Testis (tissue), 2 donors: Measurements from ENCODE around the gene MAP4.

ENCODE experiments used
- POLR2A ChIP-seq: fragments of 450-650 bp; IDR thresholded peaks from one replicate; pipeline ENCODE4 v1.6.1; 2017; ENCODE audit warnings: antibody characterized with exemption, mild to moderate bottlenecking, moderate library complexity
- TF ChIP-seq, protein P1 (sequence below), 3 experiments: fragments of 450-650 bp in 2 of 3; fragments of 200-600 bp in 1 of 3; sonication (generic) in 1 of 3; IDR thresholded peaks; one replicate each; pipeline ENCODE4 v1.5.1; 2016 to 2019; ENCODE audit warnings: antibody characterized with exemption in 3 of 3, mild to moderate bottlenecking in 2 of 3, moderate library complexity in 1 of 3

DNA sequence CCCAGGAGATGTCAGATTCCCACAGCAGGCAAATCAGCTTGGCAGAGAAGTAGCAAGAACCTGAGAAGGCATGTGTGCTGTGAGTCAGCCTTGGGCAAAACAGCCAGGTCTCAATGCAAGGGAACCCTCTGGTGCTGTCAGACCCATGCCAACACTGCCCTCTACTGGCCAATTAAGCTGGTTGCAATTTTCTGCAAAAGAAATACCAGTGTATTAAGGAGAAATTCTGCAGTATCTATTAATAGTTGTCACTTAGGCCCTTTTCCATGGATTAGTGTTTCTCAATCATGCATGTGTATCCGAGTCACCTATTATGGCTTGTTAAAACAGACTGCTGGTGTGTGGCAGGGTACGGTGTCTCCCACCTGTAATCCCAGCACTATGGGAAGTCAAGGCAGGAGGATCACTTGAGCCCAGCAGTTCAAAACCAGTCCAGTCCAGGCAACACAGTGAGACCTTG lies 26.2 kb downstream of the MAP4 start:
- TF ChIP-seq, protein P1, sequence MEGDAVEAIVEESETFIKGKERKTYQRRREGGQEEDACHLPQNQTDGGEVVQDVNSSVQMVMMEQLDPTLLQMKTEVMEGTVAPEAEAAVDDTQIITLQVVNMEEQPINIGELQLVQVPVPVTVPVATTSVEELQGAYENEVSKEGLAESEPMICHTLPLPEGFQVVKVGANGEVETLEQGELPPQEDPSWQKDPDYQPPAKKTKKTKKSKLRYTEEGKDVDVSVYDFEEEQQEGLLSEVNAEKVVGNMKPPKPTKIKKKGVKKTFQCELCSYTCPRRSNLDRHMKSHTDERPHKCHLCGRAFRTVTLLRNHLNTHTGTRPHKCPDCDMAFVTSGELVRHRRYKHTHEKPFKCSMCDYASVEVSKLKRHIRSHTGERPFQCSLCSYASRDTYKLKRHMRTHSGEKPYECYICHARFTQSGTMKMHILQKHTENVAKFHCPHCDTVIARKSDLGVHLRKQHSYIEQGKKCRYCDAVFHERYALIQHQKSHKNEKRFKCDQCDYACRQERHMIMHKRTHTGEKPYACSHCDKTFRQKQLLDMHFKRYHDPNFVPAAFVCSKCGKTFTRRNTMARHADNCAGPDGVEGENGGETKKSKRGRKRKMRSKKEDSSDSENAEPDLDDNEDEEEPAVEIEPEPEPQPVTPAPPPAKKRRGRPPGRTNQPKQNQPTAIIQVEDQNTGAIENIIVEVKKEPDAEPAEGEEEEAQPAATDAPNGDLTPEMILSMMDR (IDR thresholded peaks at IDR 0.05) = peak; percentile 85 to 90 (median 89)
- TF ChIP-seq POLR2A = no peak
